ENCODE results near the gene APBA1. TPM values are rescaled to one million over a fixed set of nuclear protein-coding genes. Genes with fewer than 3 reads are reported as not detected.
A peak's percentile ranks its signal among the peaks of the same experiment; 100 is the strongest.

Gene APBA1
- total RNA-seq, 2 donors from 2014 or later = 6.8 to 9.5 TPM

GRCh38 chr9:69673311-69673640 lies 1.1 kb upstream of the APBA1 start:
- H3K36me3 ChIP-seq = no peaks in the 10 kb centered on the region
- H3K27me3 ChIP-seq (replicated peaks; ENCODE audit: insufficient read depth) = no peaks in the 10 kb centered on the region
- ATAC-seq (ENCODE audit: insufficient number of reproducible peaks, low FRiP score, low read depth) (no peak), DNase-seq (ENCODE audit: low spot score) (no peak)
- peaks cover 6 to 30% of the 10 kb centered on the region in 2 donors for H3K4me1 ChIP-seq (ENCODE audit: control insufficient read depth in 1 of 2, low read depth in 2 of 2)
- no peaks in the 10 kb centered on the region for H3K9me3 ChIP-seq
- peak overlapping the region; percentile 95 for H3K4me3 ChIP-seq
- no peak for TF ChIP-seq CTCF (IDR thresholded peaks at IDR 0.05)
- peak overlapping the region; percentile 64 to 65 for H3K27ac ChIP-seq

GRCh38 chr9:69672596-69673310 lies 582 bp upstream of the APBA1 start:
- DNase-seq (ENCODE audit: low spot score) = peak; percentile 16
- Histone ChIP-seq H3K36me3 (no peaks in the 10 kb centered on the region), H3K27me3 (replicated peaks; ENCODE audit: insufficient read depth) (no peaks in the 10 kb centered on the region), H3K4me1 (ENCODE audit: control insufficient read depth in 1 of 2, low read depth in 2 of 2) (peaks cover 6 to 30% of the 10 kb centered on the region in 2 donors), H3K4me3 (peak overlapping the region; percentile 95), H3K9me3 (no peaks in the 10 kb centered on the region), H3K27ac (peak overlapping the region; percentile 64 to 65)
- ATAC-seq (ENCODE audit: insufficient number of reproducible peaks, low FRiP score, low read depth) = peak; percentile 63
- peak; percentile 91 for TF ChIP-seq CTCF (IDR thresholded peaks at IDR 0.05)

- H3K36me3 ChIP-seq = no peaks in the 10 kb centered on the region
- no peaks in the 10 kb centered on the region for H3K9me3 ChIP-seq
- DNase-seq (ENCODE audit: low spot score) (no peak), ATAC-seq (ENCODE audit: insufficient number of reproducible peaks, low FRiP score, low read depth) (no peak)
- H3K4me1 ChIP-seq (ENCODE audit: control insufficient read depth in 1 of 2, low read depth in 2 of 2) = peaks cover 6 to 30% of the 10 kb centered on the region in 2 donors
- H3K4me3 ChIP-seq = peak overlapping the region; percentile 95
- H3K27me3 ChIP-seq (replicated peaks; ENCODE audit: insufficient read depth) = no peaks in the 10 kb centered on the region
- H3K27ac ChIP-seq = peak overlapping the region in 1 of 2 donors; percentile 48
- TF ChIP-seq CTCF (IDR thresholded peaks at IDR 0.05) = no peak
These were observed 776 bp downstream of the APBA1 start for GRCh38 chr9:69671311-69671878.

- no peaks in the 10 kb centered on the region for H3K36me3 ChIP-seq
- no peak for TF ChIP-seq CTCF (IDR thresholded peaks at IDR 0.05)
- no peaks in the 10 kb centered on the region for H3K27me3 ChIP-seq (replicated peaks; ENCODE audit: insufficient read depth)
- H3K4me1 ChIP-seq (ENCODE audit: control insufficient read depth in 1 of 2, low read depth in 2 of 2) = peaks cover 0 to 21% of the 10 kb centered on the region in 2 donors
- no peaks in the 10 kb centered on the region for H3K9me3 ChIP-seq
- DNase-seq (ENCODE audit: low spot score) (no peak), ATAC-seq (ENCODE audit: insufficient number of reproducible peaks, low FRiP score, low read depth) (no peak)
- H3K4me3 ChIP-seq = no peak overlapping the region
- H3K27ac ChIP-seq = no peak overlapping the region
These were observed 4.9 kb downstream of the APBA1 start for GRCh38 chr9:69667306-69667705.

GRCh38 chr9:69660304-69660703 lies 11.9 kb downstream of the APBA1 start:
- H3K4me1 ChIP-seq (ENCODE audit: control insufficient read depth in 1 of 2, low read depth in 2 of 2) = no peaks in the 10 kb centered on the region
- no peak for DNase-seq (ENCODE audit: low spot score)
- no peak for ATAC-seq (ENCODE audit: insufficient number of reproducible peaks, low FRiP score, low read depth)
- no peaks in the 10 kb centered on the region for H3K27me3 ChIP-seq (replicated peaks; ENCODE audit: insufficient read depth)
- TF ChIP-seq CTCF (IDR thresholded peaks at IDR 0.05) = no peak
- H3K4me3 ChIP-seq = no peak overlapping the region
- H3K9me3 ChIP-seq = no peaks in the 10 kb centered on the region
- H3K36me3 ChIP-seq = no peaks in the 10 kb centered on the region
- H3K27ac ChIP-seq = no peak overlapping the region
